Measurements from ENCODE around the gene ZBTB48. TPM values are rescaled to one million over a fixed set of nuclear protein-coding genes. Genes with fewer than 3 reads are reported as not detected.

Gene ZBTB48
- total RNA-seq, 4 donors from 2014 or later: 12.7 to 17.7 (median 14.1) TPM

- peaks cover 0 to 60% (median 15%) of the 10 kb centered on the region in 3 donors for H3K4me1 ChIP-seq
- 83 to 89% methylated on average over 9 to 13 of the region's 21 CpGs for WGBS, 2 donors (ENCODE audit: low coverage in 1 of 2)
- no peak overlapping the region for H3K4me3 ChIP-seq
- no peaks in the 10 kb centered on the region for H3K27me3 ChIP-seq
- peaks cover 0 to 63% of the 10 kb centered on the region in 2 donors for H3K36me3 ChIP-seq
- no peaks in the 10 kb centered on the region for H3K9me3 ChIP-seq
- TF ChIP-seq POLR2AphosphoS5 (IDR thresholded peaks at IDR 0.05) (no peak), CTCF (IDR thresholded peaks at IDR 0.05) (no peak), EP300 (IDR thresholded peaks at IDR 0.05) (no peak), POLR2A (IDR thresholded peaks at IDR 0.05) (no peak)
- no peak for ATAC-seq
- H3K27ac ChIP-seq: no peak overlapping the region
Observed at GRCh38 chr1:6627841-6628545, 48.2 kb downstream of the ZBTB48 start.

- H3K27ac ChIP-seq: no peak overlapping the region
- peaks cover 0 to 53% (median 15%) of the 10 kb centered on the region in 3 donors for H3K4me1 ChIP-seq
- TF ChIP-seq EP300 (IDR thresholded peaks at IDR 0.05): no peak
- TF ChIP-seq POLR2AphosphoS5 (IDR thresholded peaks at IDR 0.05): no peak
- no peak for TF ChIP-seq POLR2A (IDR thresholded peaks at IDR 0.05)
- TF ChIP-seq CTCF (IDR thresholded peaks at IDR 0.05): no peak
- ATAC-seq: no peak
- H3K9me3 ChIP-seq: no peaks in the 10 kb centered on the region
- 67 to 100% methylated on average over 1 to 7 of the region's 12 CpGs for WGBS, 2 donors (ENCODE audit: low coverage in 1 of 2)
- H3K27me3 ChIP-seq: no peaks in the 10 kb centered on the region
- peaks cover 0 to 72% of the 10 kb centered on the region in 2 donors for H3K36me3 ChIP-seq
- H3K4me3 ChIP-seq: no peak overlapping the region
Observed at GRCh38 chr1:6628971-6629479, 49.2 kb downstream of the ZBTB48 start.

DNA sequence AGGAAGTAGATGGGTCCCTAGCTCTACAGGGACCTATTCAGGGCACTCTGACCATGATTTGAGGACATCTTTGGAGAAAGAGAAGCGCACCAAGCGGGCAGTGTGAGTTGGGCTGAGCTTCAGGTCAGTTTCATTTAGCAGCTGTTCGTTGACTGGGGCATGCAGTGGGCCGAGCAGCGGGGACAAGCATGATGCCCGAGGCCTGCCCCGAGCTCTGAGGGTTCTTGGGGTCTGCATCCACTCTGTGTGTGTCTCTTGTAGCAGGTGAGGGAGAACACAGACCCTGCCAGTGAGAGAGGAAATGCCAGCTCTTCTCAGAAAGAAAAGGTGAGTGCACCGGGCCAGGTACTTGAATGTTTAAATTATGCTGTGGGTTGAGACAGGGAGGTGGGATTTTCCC is 50.2 kb downstream of the ZBTB48 start:
- H3K27ac ChIP-seq: no peak overlapping the region
- no peaks in the 10 kb centered on the region for H3K27me3 ChIP-seq
- no peak overlapping the region for H3K4me3 ChIP-seq
- no peaks in the 10 kb centered on the region for H3K9me3 ChIP-seq
- H3K36me3 ChIP-seq: peaks cover 0 to 82% of the 10 kb centered on the region in 2 donors
- no CpG with 5 or more reads among the region's 8 CpGs for WGBS, 2 donors (ENCODE audit: low coverage in 1 of 2)
- no peak for TF ChIP-seq EP300 (IDR thresholded peaks at IDR 0.05)
- TF ChIP-seq POLR2A (IDR thresholded peaks at IDR 0.05): no peak
- no peak for TF ChIP-seq CTCF (IDR thresholded peaks at IDR 0.05)
- no peak for TF ChIP-seq POLR2AphosphoS5 (IDR thresholded peaks at IDR 0.05)
- H3K4me1 ChIP-seq: peaks cover 0 to 44% (median 9%) of the 10 kb centered on the region in 3 donors
- no peak for ATAC-seq

DNA sequence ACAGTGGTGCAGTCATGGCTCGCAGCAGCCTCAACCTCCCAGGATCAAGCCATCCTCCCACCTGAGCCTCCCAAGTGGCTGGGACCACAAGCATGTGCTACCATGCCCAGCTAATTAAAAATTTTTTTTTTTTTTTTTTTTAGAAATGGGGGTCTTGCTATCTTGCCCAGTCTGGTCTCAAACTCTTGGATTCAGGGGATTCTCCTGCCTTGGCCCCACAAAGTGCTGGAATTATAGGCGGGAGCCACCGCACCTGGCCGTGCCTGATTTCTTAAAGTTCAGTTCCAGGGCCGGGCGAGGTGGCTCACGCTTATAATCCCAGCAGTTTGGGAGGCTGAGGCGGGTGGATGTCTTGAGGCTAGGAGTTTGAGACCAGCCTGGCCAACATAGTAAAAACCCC is 51.3 kb downstream of the ZBTB48 start:
- Histone ChIP-seq H3K4me1 (peaks cover 0 to 40% (median 8%) of the 10 kb centered on the region in 3 donors), H3K27ac (no peak overlapping the region), H3K9me3 (no peaks in the 10 kb centered on the region), H3K4me3 (no peak overlapping the region), H3K36me3 (peaks cover 0 to 92% of the 10 kb centered on the region in 2 donors), H3K27me3 (no peaks in the 10 kb centered on the region)
- TF ChIP-seq CTCF (IDR thresholded peaks at IDR 0.05): no peak
- TF ChIP-seq EP300 (IDR thresholded peaks at IDR 0.05): no peak
- 71 to 96% methylated on average over 1 to 7 of the region's 8 CpGs for WGBS, 2 donors (ENCODE audit: low coverage in 1 of 2)
- ATAC-seq: no peak

Measured in gastroesophageal sphincter (tissue), 4 donors.